Stimulated activated CD8-positive, alpha-beta memory T cell treated with anti-CD3 and anti-CD28 coated beads, Interleukin-2, amount 100 ng/mL, for 1 hour (primary cell): ENCODE data around the gene ATAD3B.
"Not testable (repeated sequence)": the region's sequence is repeated elsewhere in the genome, so short reads cannot be mapped to it uniquely, and the experiment has no call there.

Source experiments
- DNase-seq, 2 donors: peaks; one replicate each; pipeline ENCODE4 v3.0.0-alpha.2; 2020; ENCODE audit warnings: low read depth in 2 of 2

Gene ATAD3B

GRCh38 chr1:1471389-1472052, at the start of gene ATAD3B:
Gene ATAD3B (plus strand): TSS chr1:1471765. CDS start chr1:1471885, 120 bp downstream.
- peak; percentile 77 to 83 for DNase-seq

GRCh38 chr1:1421907-1422464, 49.6 kb upstream of the ATAD3B start:
- DNase-seq: no peak

GRCh38 chr1:1422465-1423244, 48.9 kb upstream of the ATAD3B start:
- no peak for DNase-seq

GRCh38 chr1:1423245-1423597, 48.3 kb upstream of the ATAD3B start:
- DNase-seq: no peak

GRCh38 chr1:1424707-1425106, 46.9 kb upstream of the ATAD3B start:
- DNase-seq: no peak

GRCh38 chr1:1425426-1425752, 46.2 kb upstream of the ATAD3B start:
- no peak for DNase-seq

- no peak for DNase-seq
These were observed 45.6 kb upstream of the ATAD3B start for GRCh38 chr1:1425753-1426495.

GRCh38 chr1:1426496-1427105, 45.0 kb upstream of the ATAD3B start:
- DNase-seq: no peak

GRCh38 chr1:1427106-1427819, 44.3 kb upstream of the ATAD3B start:
- no peak for DNase-seq

GRCh38 chr1:1427820-1428148, 43.8 kb upstream of the ATAD3B start:
- DNase-seq: no peak

GRCh38 chr1:1428174-1428573, 43.4 kb upstream of the ATAD3B start:
- DNase-seq: no peak

- DNase-seq: not testable (repeated sequence)
These were observed 42.6 kb upstream of the ATAD3B start for GRCh38 chr1:1428967-1429366.

- DNase-seq: no peak
These were observed 41.9 kb upstream of the ATAD3B start for GRCh38 chr1:1429671-1430073.

- DNase-seq: no peak
These were observed 41.2 kb upstream of the ATAD3B start for GRCh38 chr1:1430114-1430982.

GRCh38 chr1:1430992-1431844, 40.3 kb upstream of the ATAD3B start:
- no peak for DNase-seq

- DNase-seq: no peak
These were observed 39.7 kb upstream of the ATAD3B start for GRCh38 chr1:1431845-1432273.

GRCh38 chr1:1432274-1432950, 39.2 kb upstream of the ATAD3B start:
- DNase-seq: no peak

GRCh38 chr1:1432951-1433803, 38.4 kb upstream of the ATAD3B start:
- DNase-seq: no peak
